Endothelial cell of umbilical vein (primary cell): ENCODE measurements around the gene VANGL1. TPM values are rescaled to one million over a fixed set of nuclear protein-coding genes. Genes with fewer than 3 reads are reported as not detected.

Experiments
- BruUV-seq: library from RNA; stranded (reverse); fragments of 400-500 nt; replicated peaks from 2 replicates; lab custom pipeline; 2021; lab: Mats Ljungman, UMichigan
- CTCF ChIA-PET: fragments of 300-600, 350-600 bp; sonication (Branson Sonifier 250); formaldehyde crosslinking; loops from one replicate; lab custom pipeline; 2021; ENCODE audit warnings: antibody characterized with exemption, inconsistent platforms; lab: Charles Lee
- POLR2A ChIA-PET: fragments of 300-600, 350-600 bp; sonication (Branson Sonifier 250); formaldehyde crosslinking; loops from one replicate; lab custom pipeline; 2021; ENCODE audit warnings: antibody characterized with exemption, inconsistent platforms; lab: Charles Lee
- DNase-seq: peaks from one replicate; pipeline ENCODE4 v3.0.0-alpha.2; 2011; ENCODE audit warnings: low read depth, low spot score
- FAIRE-seq: peaks from 2 replicates; lab custom pipeline; 2011; peaks lifted over from hg19 to GRCh38; lab: Jason Lieb, UNC
- H2AFZ ChIP-seq: 2 replicates; pipeline ENCODE4 v1.6.0; 2012; ENCODE audit warnings: low read depth, low read length, control low read depth, inconsistent platforms
- H3K27ac ChIP-seq: 2 replicates; pipeline ENCODE4 v1.5.1; 2011; ENCODE audit warnings: low read depth, mild to moderate bottlenecking, control low read depth, low read length, moderate library complexity; ENCODE audit not compliant: insufficient read depth
- H3K27me3 ChIP-seq, 2 experiments: 2 replicates each; pipeline versions ENCODE4 v1.6.0 to v1.6.1; 2011; ENCODE audit warnings: low read length in 2 of 2, mixed read lengths in 1 of 2; ENCODE audit not compliant: control insufficient read depth in 2 of 2, insufficient read depth in 2 of 2
- H3K36me3 ChIP-seq, 2 experiments: 2 replicates in 1 of 2; 3 replicates in 1 of 2; pipeline ENCODE4 v1.5.1; 2011; ENCODE audit warnings: low read length in 2 of 2, mild to moderate bottlenecking in 1 of 2, moderate library complexity in 1 of 2; ENCODE audit not compliant: control insufficient read depth in 2 of 2, insufficient read depth in 2 of 2; ENCODE audit errors: extremely low read depth in 1 of 2
- H3K4me1 ChIP-seq: 3 replicates; pipeline ENCODE4 v1.5.1; 2011; ENCODE audit warnings: mild to moderate bottlenecking, low read length; ENCODE audit not compliant: control insufficient read depth, insufficient read depth; ENCODE audit errors: extremely low read depth
- H3K4me2 ChIP-seq: 2 replicates; pipeline ENCODE4 v1.6.1; 2011; ENCODE audit warnings: low read length, control low read depth, mixed read lengths; ENCODE audit not compliant: insufficient read depth
- H3K4me3 ChIP-seq, 3 experiments: fragments of 200-600 bp in 1 of 3; sonication (generic), shearing (Covaris generic) in 1 of 3; replicated peaks in 1 of 3; 2 replicates each; pipeline ENCODE4 v1.5.1; 2011 to 2016; ENCODE audit warnings: control low read depth in 3 of 3, low read length in 3 of 3, mild to moderate bottlenecking in 2 of 3, inconsistent platforms in 1 of 3, low read depth in 1 of 3, moderate library complexity in 1 of 3; ENCODE audit not compliant: insufficient read depth in 1 of 3
- H3K79me2 ChIP-seq: 2 replicates; pipeline ENCODE4 v1.6.0; 2012; ENCODE audit warnings: low read length, inconsistent platforms; ENCODE audit not compliant: control insufficient read depth, insufficient read depth
- H3K9ac ChIP-seq: replicated peaks from 2 replicates; pipeline ENCODE3; 2011; ENCODE audit warnings: low read length, control low read depth; ENCODE audit not compliant: insufficient read depth; ENCODE audit errors: extremely low read depth
- H3K9me1 ChIP-seq: replicated peaks from 3 replicates; pipeline ENCODE4 v1.6.0; 2011; ENCODE audit warnings: mild to moderate bottlenecking, low read length; ENCODE audit not compliant: control insufficient read depth, insufficient read depth; ENCODE audit errors: extremely low read depth
- H3K9me3 ChIP-seq: replicated peaks from 2 replicates; pipeline ENCODE4 v1.5.1; 2012; ENCODE audit warnings: low read length, inconsistent platforms; ENCODE audit not compliant: control insufficient read depth, insufficient read depth
- H4K20me1 ChIP-seq: replicated peaks from 2 replicates; pipeline ENCODE3; 2011; ENCODE audit warnings: mild to moderate bottlenecking, low read length; ENCODE audit not compliant: control insufficient read depth, insufficient read depth; ENCODE audit errors: extremely low read depth
- EZH2 ChIP-seq: IDR thresholded peaks from 2 replicates; pipeline ENCODE4 v1.6.1; 2012; ENCODE audit warnings: borderline replicate concordance, low read depth, mild to moderate bottlenecking, moderate library complexity, low read length, inconsistent platforms; ENCODE audit not compliant: severe bottlenecking
- FOS ChIP-seq: IDR thresholded peaks from 2 replicates; pipeline ENCODE4 v1.6.1; 2011; ENCODE audit warnings: mild to moderate bottlenecking, low read length, moderate library complexity, borderline replicate concordance; ENCODE audit not compliant: insufficient read depth
- GATA2 ChIP-seq: IDR thresholded peaks from 2 replicates; pipeline ENCODE4 v1.7.0; 2011; ENCODE audit warnings: low read depth, mild to moderate bottlenecking, moderate library complexity, mixed read lengths, low read length; ENCODE audit not compliant: insufficient read length, insufficient read depth
- JUN ChIP-seq: IDR thresholded peaks from 2 replicates; pipeline ENCODE4 v1.6.1; 2011; ENCODE audit warnings: borderline replicate concordance, low read depth; ENCODE audit not compliant: insufficient read length, insufficient read depth
- MAX ChIP-seq: IDR thresholded peaks from 2 replicates; pipeline ENCODE4 v1.6.1; 2011; ENCODE audit not compliant: insufficient read depth, insufficient read length
- MYC ChIP-seq: IDR thresholded peaks from one replicate; pipeline ENCODE4 v1.6.1; 2011; ENCODE audit warnings: mild to moderate bottlenecking, low read depth, low read length
- POLR2A ChIP-seq: IDR thresholded peaks from 2 replicates; pipeline ENCODE4 v1.6.1; 2012; ENCODE audit warnings: low read depth, mild to moderate bottlenecking, control low read depth, low read length
- POLR2AphosphoS5 ChIP-seq: IDR thresholded peaks from 2 replicates; pipeline ENCODE4 v1.6.1; 2012; ENCODE audit warnings: low read depth, mild to moderate bottlenecking, control low read depth, low read length, moderate library complexity; ENCODE audit not compliant: insufficient read depth
- dilution Hi-C: fragments of 300-500 bp; cut with MboI; formaldehyde crosslinking; loops from one replicate; pipeline ENCODE4 v1.15.0; 2019; ENCODE audit warnings: low sequenced_read_pairs; ENCODE audit not compliant: extremely low pct_ligation_motif_present
- intact Hi-C: fragments of 100-400 bp; cut with micrococcal nuclease; formaldehyde crosslinking; loops from one replicate; pipeline ENCODE4 v1.10.0; 2022
- polyA plus RNA-seq, 4 experiments: library from polyadenylated mRNA; depleted of rRNA in 3 of 4; stranded (reverse) in 3 of 4; unstranded in 1 of 4; fragments of >200 nt; gene quantifications; 2 replicates each; pipeline versions ENCODE4 v1.2.1 to v1.2.3, GENCODE V29; 2011 to 2012; ENCODE audit warnings: missing spikeins in 1 of 4
- total RNA-seq: library from RNA; stranded (reverse); gene quantifications from 2 replicates; pipeline ENCODE4 v1.2.3, GENCODE V29; 2021
- TF ChIP-seq, protein P1 (sequence below), 2 donors: IDR thresholded peaks; 1 replicate in 1 of 2; 2 replicates in 1 of 2; pipeline ENCODE4 v1.5.1; 2011; ENCODE audit warnings: low read length in 2 of 2, mild to moderate bottlenecking in 2 of 2, moderate library complexity in 2 of 2, control low read depth in 1 of 2, inconsistent platforms in 1 of 2, low read depth in 1 of 2; ENCODE audit not compliant: insufficient read depth in 1 of 2; ENCODE audit errors: extremely low read depth in 1 of 2

Gene VANGL1
- total and polyA plus RNA-seq, 2 donors (not counting 3 experiments of a cell fraction or from before 2014, with no cell fraction given) = 15.0 to 24.8 TPM

DNA sequence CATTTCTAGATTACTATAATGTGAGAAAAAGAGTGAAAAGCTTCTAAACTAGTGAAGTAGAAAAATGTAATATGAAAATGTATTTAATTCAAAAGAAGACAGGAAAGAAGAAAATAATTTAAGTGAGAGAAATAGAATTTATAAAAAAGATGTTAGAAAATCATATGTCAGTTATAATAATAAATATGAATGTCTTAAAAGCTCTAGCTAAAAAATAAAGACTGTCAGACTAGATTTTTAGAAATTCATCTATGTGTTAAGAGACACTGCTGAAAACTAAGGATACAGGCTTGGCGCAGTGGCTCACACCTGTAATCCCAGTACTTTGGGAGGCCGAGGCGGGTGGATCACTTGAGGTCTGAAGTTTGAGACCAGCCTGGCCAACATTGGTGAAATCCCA is 37.3 kb upstream of the VANGL1 start:
- ChIA-PET POLR2A (no interaction called here), CTCF (interaction anchor here (1.0 to 1.3 kb wide), 2 partner anchors 9 to 102 kb away, joined by 4 to 5 read pairs; no protein-coding TSS in a partner anchor)
- Histone ChIP-seq H3K9me3 (no peaks in the 10 kb centered on the region), H3K4me2 (no peak overlapping the region), H3K27me3 (no peaks in the 10 kb centered on the region), H3K27ac (no peak overlapping the region), H4K20me1 (no peaks in the 10 kb centered on the region), H3K4me3 (no peak overlapping the region), H3K9ac (no peak overlapping the region), H3K36me3 (no peaks in the 10 kb centered on the region), H2AFZ (no peak overlapping the region), H3K4me1 (no peaks in the 10 kb centered on the region), H3K79me2 (no peaks in the 10 kb centered on the region), H3K9me1 (no peaks in the 10 kb centered on the region)
- FAIRE-seq (no peak), DNase-seq (no peak)
- intact Hi-C loops = no loop called here
- dilution Hi-C loops = no loop called here
- TF ChIP-seq MAX (no peak), EZH2 (no peak), JUN (no peak), GATA2 (no peak), MYC (no peak), POLR2AphosphoS5 (no peak), POLR2A (no peak), FOS (no peak)
- TF ChIP-seq, protein P1, sequence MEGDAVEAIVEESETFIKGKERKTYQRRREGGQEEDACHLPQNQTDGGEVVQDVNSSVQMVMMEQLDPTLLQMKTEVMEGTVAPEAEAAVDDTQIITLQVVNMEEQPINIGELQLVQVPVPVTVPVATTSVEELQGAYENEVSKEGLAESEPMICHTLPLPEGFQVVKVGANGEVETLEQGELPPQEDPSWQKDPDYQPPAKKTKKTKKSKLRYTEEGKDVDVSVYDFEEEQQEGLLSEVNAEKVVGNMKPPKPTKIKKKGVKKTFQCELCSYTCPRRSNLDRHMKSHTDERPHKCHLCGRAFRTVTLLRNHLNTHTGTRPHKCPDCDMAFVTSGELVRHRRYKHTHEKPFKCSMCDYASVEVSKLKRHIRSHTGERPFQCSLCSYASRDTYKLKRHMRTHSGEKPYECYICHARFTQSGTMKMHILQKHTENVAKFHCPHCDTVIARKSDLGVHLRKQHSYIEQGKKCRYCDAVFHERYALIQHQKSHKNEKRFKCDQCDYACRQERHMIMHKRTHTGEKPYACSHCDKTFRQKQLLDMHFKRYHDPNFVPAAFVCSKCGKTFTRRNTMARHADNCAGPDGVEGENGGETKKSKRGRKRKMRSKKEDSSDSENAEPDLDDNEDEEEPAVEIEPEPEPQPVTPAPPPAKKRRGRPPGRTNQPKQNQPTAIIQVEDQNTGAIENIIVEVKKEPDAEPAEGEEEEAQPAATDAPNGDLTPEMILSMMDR (IDR thresholded peaks at IDR 0.05; ENCODE audit: extremely low read depth in 1 of 2, insufficient read depth in 1 of 2, low read depth in 1 of 2, low read length in 2 of 2) = no peak
- no TSS peak for BruUV-seq
